Uterus (tissue), 4 donors: ENCODE measurements around the gene PERM1. TPM values are rescaled to one million over a fixed set of nuclear protein-coding genes. Genes with fewer than 3 reads are reported as not detected.

ENCODE experiments used
- DNase-seq, 2 donors: peaks; one replicate each; pipeline ENCODE4 v3.0.0-alpha.2; 2019 to 2020
- H3K27ac ChIP-seq, 2 donors: fragments of 200-600 bp; sonication (generic); 1 replicate in 1 of 2; 2 replicates in 1 of 2; pipeline ENCODE4 v1.5.1; 2016 to 2018
- H3K27me3 ChIP-seq, 2 donors: fragments of 200-600 bp; sonication (generic); one replicate each; pipeline ENCODE4 v1.5.1; 2018 to 2019; ENCODE audit warnings: control low read depth in 1 of 2
- H3K36me3 ChIP-seq, 2 donors: fragments of 200-600 bp; sonication (generic); one replicate each; pipeline ENCODE4 v1.5.1; 2019; ENCODE audit warnings: control low read depth in 1 of 2
- H3K4me1 ChIP-seq, 2 donors: fragments of 200-600 bp; sonication (generic); one replicate each; pipeline ENCODE4 v1.5.1; 2018 to 2019; ENCODE audit warnings: control low read depth in 1 of 2
- H3K4me3 ChIP-seq, 2 donors: fragments of 200-600 bp; sonication (generic); 1 replicate in 1 of 2; 2 replicates in 1 of 2; pipeline ENCODE4 v1.5.1; 2018 to 2019; ENCODE audit warnings: mild to moderate bottlenecking in 1 of 2
- H3K9me3 ChIP-seq, 2 donors: fragments of 200-600 bp; sonication (generic); one replicate each; pipeline ENCODE4 v1.5.1; 2019; ENCODE audit warnings: control low read depth in 1 of 2
- CTCF ChIP-seq, 4 experiments: fragments of 200-600 bp in 2 of 4; fragments of 450-650 bp in 2 of 4; sonication (generic) in 2 of 4; IDR thresholded peaks; one replicate each; pipeline ENCODE4 v1.5.1; 2016 to 2019; ENCODE audit warnings: antibody characterized with exemption in 4 of 4, mild to moderate bottlenecking in 2 of 4, moderate library complexity in 1 of 4
- POLR2A ChIP-seq, 2 donors: fragments of 450-650 bp; IDR thresholded peaks; one replicate each; pipeline ENCODE4 v1.6.1; 2016; ENCODE audit warnings: antibody characterized with exemption in 2 of 2, mild to moderate bottlenecking in 1 of 2, moderate library complexity in 1 of 2
- intact Hi-C: fragments of 100-400 bp; cut with DNase I; formaldehyde crosslinking; loops from one replicate; pipeline ENCODE4 v1.15.1; 2023; ENCODE audit warnings: low total_unique reads
- total RNA-seq, 4 donors: library from RNA; depleted of rRNA in 3 of 4; stranded (reverse); fragments of >200 nt in 3 of 4; gene quantifications; one replicate each; pipeline versions ENCODE4 v1.1.0 to v1.2.4, GENCODE V29; 2014 to 2023
- donor health status: DM: yes; HTN: yes; CAD: no.

Gene PERM1
- total RNA-seq, 4 donors from 2014 or later = 2.3 TPM; not detected in 3

GRCh38 chr1:998745-998994 is 16.8 kb upstream of the PERM1 start:
- DNase-seq = no peak
- intact Hi-C loops = no loop called here
- Histone ChIP-seq H3K27ac (peak overlapping the region; percentile 93 to 94), H3K4me1 (no peaks in the 10 kb centered on the region), H3K9me3 (no peaks in the 10 kb centered on the region), H3K4me3 (peak overlapping the region; percentile 53 to 60), H3K27me3 (peaks cover 0 to 4% of the 10 kb centered on the region in 2 donors), H3K36me3 (no peaks in the 10 kb centered on the region)
- TF ChIP-seq CTCF (IDR thresholded peaks at IDR 0.05) (no peak), POLR2A (IDR thresholded peaks at IDR 0.05) (no peak)

- peak in 1 of 2 donors; percentile 17 for DNase-seq
These were observed 16.3 kb upstream of the PERM1 start for GRCh38 chr1:997993-998744.

GRCh38 chr1:997713-997992 is 15.8 kb upstream of the PERM1 start:
- no peaks in the 10 kb centered on the region for H3K36me3 ChIP-seq
- H3K27ac ChIP-seq = no peak overlapping the region
- no peaks in the 10 kb centered on the region for H3K9me3 ChIP-seq
- H3K4me1 ChIP-seq = no peaks in the 10 kb centered on the region
- intact Hi-C loops = no loop called here
- no peak overlapping the region for H3K4me3 ChIP-seq
- TF ChIP-seq CTCF (IDR thresholded peaks at IDR 0.05) (no peak), POLR2A (IDR thresholded peaks at IDR 0.05) (no peak)
- H3K27me3 ChIP-seq = peaks cover 0 to 4% of the 10 kb centered on the region in 2 donors
- DNase-seq = no peak

More at GRCh38 chr1:997993-998744, 16.3 kb upstream of the PERM1 start:
- H3K4me3 ChIP-seq = peak overlapping the region in 1 of 2 donors; percentile 53
- TF ChIP-seq CTCF (IDR thresholded peaks at IDR 0.05) = no peak
- TF ChIP-seq POLR2A (IDR thresholded peaks at IDR 0.05) = no peak
- H3K27ac ChIP-seq = peak overlapping the region; percentile 93 to 94
- no peaks in the 10 kb centered on the region for H3K9me3 ChIP-seq
- H3K27me3 ChIP-seq = peaks cover 0 to 4% of the 10 kb centered on the region in 2 donors
- H3K36me3 ChIP-seq = no peaks in the 10 kb centered on the region
- no peaks in the 10 kb centered on the region for H3K4me1 ChIP-seq
- intact Hi-C loops = no loop called here

- TF ChIP-seq POLR2A (IDR thresholded peaks at IDR 0.05) = no peak
- no peak for TF ChIP-seq CTCF (IDR thresholded peaks at IDR 0.05)
- no peak for DNase-seq
- H3K4me3 ChIP-seq = no peak overlapping the region
- H3K27ac ChIP-seq = no peak overlapping the region
- H3K36me3 ChIP-seq = no peaks in the 10 kb centered on the region
- H3K9me3 ChIP-seq = no peaks in the 10 kb centered on the region
- H3K4me1 ChIP-seq = no peaks in the 10 kb centered on the region
- intact Hi-C loops = no loop called here
- H3K27me3 ChIP-seq = peaks cover 0 to 4% of the 10 kb centered on the region in 2 donors
These were observed 15.2 kb upstream of the PERM1 start for GRCh38 chr1:996851-997712.
